ENCODE measurements around the gene ALAS1.

ALAS1 gene

GRCh38 chr3:52238761-52239701, 41.1 kb downstream of the ALAS1 start, which contains the start of gene TWF2 (continued):
- TF ChIP-seq, protein P1, sequence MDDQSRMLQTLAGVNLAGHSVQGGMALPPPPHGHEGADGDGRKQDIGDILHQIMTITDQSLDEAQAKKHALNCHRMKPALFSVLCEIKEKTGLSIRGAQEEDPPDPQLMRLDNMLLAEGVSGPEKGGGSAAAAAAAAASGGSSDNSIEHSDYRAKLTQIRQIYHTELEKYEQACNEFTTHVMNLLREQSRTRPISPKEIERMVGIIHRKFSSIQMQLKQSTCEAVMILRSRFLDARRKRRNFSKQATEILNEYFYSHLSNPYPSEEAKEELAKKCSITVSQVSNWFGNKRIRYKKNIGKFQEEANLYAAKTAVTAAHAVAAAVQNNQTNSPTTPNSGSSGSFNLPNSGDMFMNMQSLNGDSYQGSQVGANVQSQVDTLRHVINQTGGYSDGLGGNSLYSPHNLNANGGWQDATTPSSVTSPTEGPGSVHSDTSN (CRISPR knock-in tag; IDR thresholded peaks at IDR 0.05) = 0 out of 2 replicates have a peak, but pooled peaks have one; percentile 69

- Histone ChIP-seq H3K4me3 (ENCODE audit: low read depth, low read length) (no peak overlapping the region), H3K4me1 (ENCODE audit: control insufficient read depth, insufficient read depth, low read length) (no peaks in the 10 kb centered on the region), H3K27ac (ENCODE audit: extremely low read depth, low read depth, low read length) (peak overlapping the region; percentile 73; the same call in 1 of the 2 replicates), H3K9me3 (ENCODE audit: control insufficient read depth, insufficient read depth, low read depth, low read length) (no peaks in the 10 kb centered on the region), H3K36me3 (ENCODE audit: control insufficient read depth in 2 of 2, insufficient read depth in 1 of 2, low read length in 2 of 2) (peaks cover 0 to 3% of the 10 kb centered on the region in 2 experiments; a peak in 1 of 3 replicates)
- CTCF ChIA-PET = interaction anchor here (0.6 to 1.1 kb wide), 4 partner anchors 12 to 99 kb away, joined by 3 to 5 read pairs (median 4); no protein-coding TSS in a partner anchor
- POLR2A ChIA-PET = interaction anchor here (0.6 to 2.6 kb wide), 5 partner anchors 9 to 86 kb away, joined by 3 to 14 read pairs (median 4); partner anchors contain the start of genes POC1A and WDR82
- TF ChIP-seq, protein P2, sequence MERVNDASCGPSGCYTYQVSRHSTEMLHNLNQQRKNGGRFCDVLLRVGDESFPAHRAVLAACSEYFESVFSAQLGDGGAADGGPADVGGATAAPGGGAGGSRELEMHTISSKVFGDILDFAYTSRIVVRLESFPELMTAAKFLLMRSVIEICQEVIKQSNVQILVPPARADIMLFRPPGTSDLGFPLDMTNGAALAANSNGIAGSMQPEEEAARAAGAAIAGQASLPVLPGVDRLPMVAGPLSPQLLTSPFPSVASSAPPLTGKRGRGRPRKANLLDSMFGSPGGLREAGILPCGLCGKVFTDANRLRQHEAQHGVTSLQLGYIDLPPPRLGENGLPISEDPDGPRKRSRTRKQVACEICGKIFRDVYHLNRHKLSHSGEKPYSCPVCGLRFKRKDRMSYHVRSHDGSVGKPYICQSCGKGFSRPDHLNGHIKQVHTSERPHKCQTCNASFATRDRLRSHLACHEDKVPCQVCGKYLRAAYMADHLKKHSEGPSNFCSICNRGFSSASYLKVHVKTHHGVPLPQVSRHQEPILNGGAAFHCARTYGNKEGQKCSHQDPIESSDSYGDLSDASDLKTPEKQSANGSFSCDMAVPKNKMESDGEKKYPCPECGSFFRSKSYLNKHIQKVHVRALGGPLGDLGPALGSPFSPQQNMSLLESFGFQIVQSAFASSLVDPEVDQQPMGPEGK (tag by site-specific recombination; IDR thresholded peaks at IDR 0.05) = peak; percentile 84
- TF ChIP-seq, protein P3, sequence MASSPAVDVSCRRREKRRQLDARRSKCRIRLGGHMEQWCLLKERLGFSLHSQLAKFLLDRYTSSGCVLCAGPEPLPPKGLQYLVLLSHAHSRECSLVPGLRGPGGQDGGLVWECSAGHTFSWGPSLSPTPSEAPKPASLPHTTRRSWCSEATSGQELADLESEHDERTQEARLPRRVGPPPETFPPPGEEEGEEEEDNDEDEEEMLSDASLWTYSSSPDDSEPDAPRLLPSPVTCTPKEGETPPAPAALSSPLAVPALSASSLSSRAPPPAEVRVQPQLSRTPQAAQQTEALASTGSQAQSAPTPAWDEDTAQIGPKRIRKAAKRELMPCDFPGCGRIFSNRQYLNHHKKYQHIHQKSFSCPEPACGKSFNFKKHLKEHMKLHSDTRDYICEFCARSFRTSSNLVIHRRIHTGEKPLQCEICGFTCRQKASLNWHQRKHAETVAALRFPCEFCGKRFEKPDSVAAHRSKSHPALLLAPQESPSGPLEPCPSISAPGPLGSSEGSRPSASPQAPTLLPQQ (tag by site-specific recombination; IDR thresholded peaks at IDR 0.05) = peak; percentile 63; the same call in 1 of the 2 replicates
- TF ChIP-seq SCRT1 (tag by site-specific recombination; IDR thresholded peaks at IDR 0.05; ENCODE audit: borderline replicate concordance) = peak; percentile 50; the same call in 1 of the 2 replicates
- TF ChIP-seq ZSCAN30 (tag by site-specific recombination; IDR thresholded peaks at IDR 0.05) = peak; percentile 59; the same call in 1 of the 2 replicates
- TF ChIP-seq ZNF530 (tag by site-specific recombination; IDR thresholded peaks at IDR 0.05; ENCODE audit: low read depth) = no peak
- peak; percentile 41; the same call in 1 of the 2 replicates for TF ChIP-seq ZNF600 (tag by site-specific recombination; IDR thresholded peaks at IDR 0.05)
- TF ChIP-seq PRDM10 (tag by site-specific recombination; IDR thresholded peaks at IDR 0.05) = peak; percentile 66
- TF ChIP-seq ZNF138 (tag by site-specific recombination; IDR thresholded peaks at IDR 0.05; ENCODE audit: borderline replicate concordance) = no peak
- 0 out of 2 replicates have a peak, but pooled peaks have one; percentile 0 for TF ChIP-seq KLF8 (tag by site-specific recombination; IDR thresholded peaks at IDR 0.05)
- TF ChIP-seq GLIS1 (tag by site-specific recombination; IDR thresholded peaks at IDR 0.05) = peak; percentile 75
- peak; percentile 33; the same call in 1 of the 2 replicates for TF ChIP-seq ZFHX2 (tag by site-specific recombination; conservative IDR thresholded peaks at IDR 0.05)
- TF ChIP-seq KLF9 (tag by site-specific recombination; IDR thresholded peaks at IDR 0.05; ENCODE audit: low read depth) = peak; percentile 61; the same call in 1 of the 2 replicates
- TF ChIP-seq ZNF623 (tag by site-specific recombination; IDR thresholded peaks at IDR 0.05) = peak; percentile 99
- peak; percentile 54; the same call in 1 of the 2 replicates for TF ChIP-seq ZBTB20 (tag by site-specific recombination; IDR thresholded peaks at IDR 0.05)
- 0 out of 2 replicates have a peak, but pooled peaks have one; percentile 16 for TF ChIP-seq ZNF24 (tag by site-specific recombination; IDR thresholded peaks at IDR 0.05)
- TF ChIP-seq KLF1 (tag by site-specific recombination; IDR thresholded peaks at IDR 0.05) = no peak
- TF ChIP-seq SCRT2 (tag by site-specific recombination; IDR thresholded peaks at IDR 0.05) = peak; percentile 82
- no peak for TF ChIP-seq ZNF560 (tag by site-specific recombination; IDR thresholded peaks at IDR 0.05; ENCODE audit: borderline replicate concordance)
- TF ChIP-seq TRIM28 (IDR thresholded peaks at IDR 0.05; ENCODE audit: borderline replicate concordance, low read length) = peak; percentile 38; the same call in 1 of the 2 replicates
- peak; percentile 47; the same call in 1 of the 2 replicates for TF ChIP-seq ZBTB17 (tag by site-specific recombination; IDR thresholded peaks at IDR 0.05)
These were observed 42.3 kb downstream of the ALAS1 start for GRCh38 chr3:52240059-52240885.
